GM10266 (cell line): ENCODE data around the gene SLC47A2.

Experiments
- DNase-seq: peaks from one replicate; pipeline ENCODE4 v3.0.0; 2012; ENCODE audit errors: extremely low spot score
- TF ChIP-seq, protein P1 (sequence below): IDR thresholded peaks from 2 replicates; pipeline ENCODE4 v1.5.1; 2012; ENCODE audit warnings: mild to moderate bottlenecking, low read depth; ENCODE audit not compliant: control insufficient read depth, insufficient read depth; ENCODE audit errors: missing control alignments

The SLC47A2 gene

DNA sequence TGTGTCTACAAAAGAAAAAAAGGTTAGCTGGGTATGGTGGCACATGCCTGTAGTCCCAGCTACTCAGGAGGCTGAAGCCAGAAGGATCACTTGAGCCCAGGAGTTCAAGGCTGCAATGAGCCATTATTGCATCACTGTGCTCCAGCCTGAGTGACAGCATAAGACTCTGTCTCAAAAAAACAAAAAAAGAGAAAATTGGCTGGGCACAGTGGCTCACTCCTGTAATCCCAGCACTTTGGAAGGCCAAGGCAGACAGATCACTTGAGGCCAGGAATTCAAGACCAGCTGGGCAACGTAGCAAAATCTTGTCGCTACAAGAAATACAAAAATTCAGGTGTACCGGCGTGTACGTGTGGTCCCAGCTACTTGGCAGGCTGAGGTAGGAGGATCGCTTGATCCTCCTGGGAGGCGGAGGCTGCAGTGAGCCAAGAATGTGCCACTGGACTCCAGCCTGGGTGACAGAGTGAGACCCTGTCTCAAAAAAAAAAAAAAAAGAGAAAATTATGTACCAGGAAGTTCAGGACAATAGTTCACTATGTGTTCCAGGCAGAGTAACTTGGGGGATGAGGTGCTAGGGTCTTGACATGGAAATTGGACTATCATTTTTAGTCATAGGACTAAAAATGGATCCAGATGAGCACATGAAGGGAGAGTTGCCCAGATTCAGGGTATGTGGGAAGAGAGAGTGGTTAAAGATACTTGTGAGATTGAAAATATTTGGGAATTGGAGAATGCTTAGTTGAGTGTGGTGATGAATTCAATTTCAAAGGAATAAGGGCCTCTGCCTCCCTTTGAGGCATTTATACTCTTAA lies 56.8 kb downstream of the SLC47A2 start:
- TF ChIP-seq, protein P1, sequence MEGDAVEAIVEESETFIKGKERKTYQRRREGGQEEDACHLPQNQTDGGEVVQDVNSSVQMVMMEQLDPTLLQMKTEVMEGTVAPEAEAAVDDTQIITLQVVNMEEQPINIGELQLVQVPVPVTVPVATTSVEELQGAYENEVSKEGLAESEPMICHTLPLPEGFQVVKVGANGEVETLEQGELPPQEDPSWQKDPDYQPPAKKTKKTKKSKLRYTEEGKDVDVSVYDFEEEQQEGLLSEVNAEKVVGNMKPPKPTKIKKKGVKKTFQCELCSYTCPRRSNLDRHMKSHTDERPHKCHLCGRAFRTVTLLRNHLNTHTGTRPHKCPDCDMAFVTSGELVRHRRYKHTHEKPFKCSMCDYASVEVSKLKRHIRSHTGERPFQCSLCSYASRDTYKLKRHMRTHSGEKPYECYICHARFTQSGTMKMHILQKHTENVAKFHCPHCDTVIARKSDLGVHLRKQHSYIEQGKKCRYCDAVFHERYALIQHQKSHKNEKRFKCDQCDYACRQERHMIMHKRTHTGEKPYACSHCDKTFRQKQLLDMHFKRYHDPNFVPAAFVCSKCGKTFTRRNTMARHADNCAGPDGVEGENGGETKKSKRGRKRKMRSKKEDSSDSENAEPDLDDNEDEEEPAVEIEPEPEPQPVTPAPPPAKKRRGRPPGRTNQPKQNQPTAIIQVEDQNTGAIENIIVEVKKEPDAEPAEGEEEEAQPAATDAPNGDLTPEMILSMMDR, result no peak
- no peak for DNase-seq

GRCh38 chr17:19656851-19657581 lies 59.4 kb downstream of the SLC47A2 start:
- TF ChIP-seq, protein P1, result no peak
- no peak for DNase-seq

DNA sequence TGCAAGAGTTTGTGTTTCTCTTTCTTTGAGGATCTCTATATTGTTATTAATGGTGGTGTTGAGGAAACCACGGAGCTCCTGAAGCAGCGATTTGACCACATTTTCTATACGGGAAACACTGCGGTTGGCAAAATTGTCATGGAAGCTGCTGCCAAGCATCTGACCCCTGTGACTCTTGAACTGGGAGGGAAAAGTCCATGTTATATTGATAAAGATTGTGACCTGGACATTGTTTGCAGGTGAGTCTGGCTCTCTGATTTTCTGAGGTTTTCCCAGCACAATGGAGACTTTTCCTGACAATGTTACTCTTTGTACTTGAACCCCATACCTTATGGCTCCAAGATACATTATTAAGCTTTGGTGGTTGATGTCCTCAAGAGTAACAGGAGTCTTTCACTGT lies 60.0 kb downstream of the SLC47A2 start:
- TF ChIP-seq, protein P1, result no peak
- no peak for DNase-seq

DNA sequence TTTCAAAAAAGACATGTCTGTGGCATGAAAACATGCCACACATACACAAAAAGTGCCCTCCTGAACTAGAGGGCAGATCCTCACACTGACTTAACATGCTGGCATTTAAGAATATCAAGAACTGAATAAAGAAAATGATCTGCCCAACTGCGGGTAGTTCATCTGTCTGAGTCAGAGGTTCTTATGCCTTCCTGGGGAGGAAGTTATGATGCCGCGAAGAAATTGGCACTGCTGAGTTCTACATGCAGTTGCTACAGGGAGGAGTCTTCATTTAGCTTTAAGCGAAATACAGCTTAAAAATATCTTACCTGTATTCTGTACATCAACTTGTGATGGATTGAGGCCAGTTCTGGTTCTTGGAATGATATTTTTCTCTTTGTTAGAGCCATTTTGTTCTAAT lies 61.5 kb downstream of the SLC47A2 start:
- TF ChIP-seq, protein P1, result no peak
- no peak for DNase-seq

DNA sequence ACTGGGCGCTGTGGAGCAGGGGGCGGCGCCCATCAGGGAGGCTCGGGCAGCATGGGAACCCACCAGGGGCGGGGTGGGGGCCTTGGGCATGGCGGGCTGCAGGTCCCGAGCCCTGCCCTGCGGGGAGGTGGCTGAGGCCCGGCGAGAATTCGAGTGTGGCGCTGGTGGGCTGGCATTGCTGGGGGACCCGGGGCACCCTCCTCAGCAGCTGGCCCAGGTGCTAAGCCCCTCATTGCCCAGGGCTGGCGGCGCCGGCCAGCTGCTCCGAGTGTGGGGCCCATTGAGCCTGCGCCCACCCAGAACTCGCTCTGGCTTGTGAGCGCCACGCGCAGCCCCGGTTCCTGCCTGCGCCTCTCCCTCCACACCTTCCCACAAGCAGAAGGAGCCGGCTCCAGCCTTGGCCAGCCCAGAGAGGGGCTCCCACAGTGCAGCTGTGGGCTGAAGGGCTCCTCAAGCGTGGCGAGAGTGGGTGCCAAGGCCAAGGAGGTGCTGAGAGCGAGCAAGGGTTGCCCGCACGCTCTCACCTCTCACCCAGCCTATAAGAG lies 62.0 kb downstream of the SLC47A2 start:
- no peak for DNase-seq
- TF ChIP-seq, protein P1, result no peak

DNA sequence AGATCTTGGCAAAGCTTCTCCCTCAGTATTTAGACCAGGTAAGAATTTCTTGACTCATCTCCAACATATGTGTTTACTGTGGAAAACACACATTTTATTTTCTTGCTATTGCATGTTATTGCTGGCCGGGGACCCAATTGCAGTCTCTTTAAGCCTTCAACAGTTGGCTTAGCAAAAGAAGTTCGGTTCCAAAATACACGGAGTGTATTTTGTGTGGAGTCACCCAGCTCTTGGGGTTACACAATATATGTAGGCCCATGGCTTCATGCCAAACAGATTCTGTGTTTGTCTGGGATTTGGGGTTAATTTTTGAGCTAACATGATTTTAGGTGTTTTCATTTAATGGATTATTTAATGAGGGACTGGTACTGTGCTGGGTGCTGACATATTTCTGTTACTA lies 63.8 kb downstream of the SLC47A2 start:
- no peak for DNase-seq
- TF ChIP-seq, protein P1, result no peak
